A549 (cell line): ENCODE measurements around the gene C7orf57. TPM values are rescaled to one million over a fixed set of nuclear protein-coding genes. Genes with fewer than 3 reads are reported as not detected.

Source experiments
- ATAC-seq, 2 experiments: fragments of 200-7000 bp in 1 of 2; fragments of >200 bp in 1 of 2; cut with Nextera tagmentation in 1 of 2; cut with Tn5 transposase in 1 of 2; 3 replicates each; pipeline versions ENCODE4 v1.8.0 to v1.9.1; 2018 to 2020; ENCODE audit warnings: mild to moderate bottlenecking in 1 of 2, moderate library complexity in 1 of 2
- CTCF ChIA-PET: fragments of 300-600 bp; sonication (Branson Sonifier 250); formaldehyde crosslinking; extraction: SDS; loops from one replicate; lab custom pipeline; 2021; ENCODE audit warnings: antibody characterized with exemption, inconsistent platforms; lab: Yijun Ruan, JAX
- POLR2A ChIA-PET: fragments of 350-600 bp; formaldehyde crosslinking; extraction: SDS; loops from one replicate; lab custom pipeline; 2021; ENCODE audit warnings: antibody characterized with exemption, inconsistent platforms; lab: Yijun Ruan, JAX
- DNase-seq, 2 experiments: peaks; one replicate each; pipeline versions ENCODE4 v3.0.0 to v3.0.0-alpha.2; 2011 to 2016; ENCODE audit warnings: low read depth in 1 of 2, low spot score in 1 of 2
- FAIRE-seq: peaks from 2 replicates; lab custom pipeline; 2011; peaks lifted over from hg19 to GRCh38; lab: Jason Lieb, UNC
- H3K27ac ChIP-seq, 2 experiments: fragments of >200 bp; sonication (Bioruptor Twin); formaldehyde crosslinking; 3 replicates each; pipeline ENCODE4 v1.5.1; 2016 to 2017
- H3K4me1 ChIP-seq: fragments of >200 bp; sonication (Bioruptor Twin); formaldehyde crosslinking; 3 replicates; pipeline ENCODE4 v1.6.1; 2016
- H3K4me2 ChIP-seq: fragments of >200 bp; sonication (Bioruptor Twin); formaldehyde crosslinking; 3 replicates; pipeline ENCODE4 v1.6.1; 2016
- H3K4me3 ChIP-seq: fragments of >200 bp; sonication (Bioruptor Twin); formaldehyde crosslinking; 3 replicates; pipeline ENCODE4 v1.5.1; 2016
- H3K9me3 ChIP-seq: fragments of >200 bp; sonication (Bioruptor Twin); formaldehyde crosslinking; 3 replicates; pipeline ENCODE4 v1.6.1; 2016
- ATOH8 ChIP-seq: fragments of 250-450 bp; sonication (Bioruptor Pico); IDR thresholded peaks from 2 replicates; pipeline ENCODE4 v1.5.0; 2020; ENCODE audit warnings: low read depth, mild to moderate bottlenecking, moderate library complexity
- BCL3 ChIP-seq: fragments of >200 bp; sonication (Bioruptor Twin); formaldehyde crosslinking; IDR thresholded peaks from 3 replicates; pipeline ENCODE4 v1.6.1; 2016
- CBX2 ChIP-seq: fragments of 200-600 bp; sonication (generic); IDR thresholded peaks from 2 replicates; pipeline ENCODE4 v1.6.1; 2016; ENCODE audit warnings: low read depth, mild to moderate bottlenecking, borderline replicate concordance
- CHD4 ChIP-seq: fragments of 200-600 bp; sonication (generic); IDR thresholded peaks from 2 replicates; pipeline ENCODE4 v1.6.1; 2016; ENCODE audit warnings: antibody characterized with exemption, mild to moderate bottlenecking, borderline replicate concordance
- FOSL2 ChIP-seq, 2 experiments: fragments of 450-650 bp in 1 of 2; fragments of >200 bp in 1 of 2; sonication (Bioruptor Twin) in 1 of 2; formaldehyde crosslinking; IDR thresholded peaks; 2 replicates each; pipeline versions ENCODE4 v1.5.0 to v1.6.1; 2016 to 2020; ENCODE audit warnings: mild to moderate bottlenecking in 1 of 2, moderate library complexity in 1 of 2
- HDAC2 ChIP-seq: fragments of 200-600 bp; sonication (generic); IDR thresholded peaks from 2 replicates; pipeline ENCODE4 v1.6.1; 2016
- HEYL ChIP-seq: fragments of 250-450 bp; sonication (Bioruptor Pico); IDR thresholded peaks from 2 replicates; pipeline ENCODE4 v1.8.0; 2021; ENCODE audit warnings: mild to moderate bottlenecking, moderate library complexity
- HOXA7 ChIP-seq: fragments of 250-450 bp; sonication (Bioruptor Pico); IDR thresholded peaks from 2 replicates; pipeline ENCODE4 v1.5.0; 2020; ENCODE audit warnings: mild to moderate bottlenecking, moderate library complexity
- HOXB13 ChIP-seq: fragments of 250-450 bp; sonication (Bioruptor Pico); IDR thresholded peaks from 2 replicates; pipeline ENCODE4 v1.5.0; 2020; ENCODE audit warnings: low read depth, mild to moderate bottlenecking, moderate library complexity
- MAFK ChIP-seq: fragments of 450-650 bp; IDR thresholded peaks from 2 replicates; pipeline ENCODE4 v1.6.1; 2014; ENCODE audit not compliant: partially characterized antibody
- MAX ChIP-seq: IDR thresholded peaks from 2 replicates; pipeline ENCODE4 v1.6.1; 2012
- MAZ ChIP-seq: fragments of 150-350 bp; IDR thresholded peaks from 2 replicates; pipeline ENCODE4 v1.6.1; 2014; ENCODE audit warnings: antibody characterized with exemption, low read depth, low read length, borderline replicate concordance
- MYC ChIP-seq: IDR thresholded peaks from 2 replicates; pipeline ENCODE4 v1.6.1; 2012; ENCODE audit warnings: mild to moderate bottlenecking, inconsistent platforms, low read length, improper control_type of control experiment, borderline replicate concordance
- NPAS2 ChIP-seq: fragments of 250-450 bp; sonication (Bioruptor Pico); IDR thresholded peaks from 2 replicates; pipeline ENCODE4 v1.8.0; 2022; ENCODE audit warnings: mild to moderate bottlenecking, moderate library complexity, borderline replicate concordance
- NR3C1 ChIP-seq: fragments of >200 bp; sonication (Bioruptor Twin); formaldehyde crosslinking; IDR thresholded peaks from 3 replicates; pipeline ENCODE4 v1.6.1; 2017
- PBX3 ChIP-seq: IDR thresholded peaks from 2 replicates; pipeline ENCODE4 v1.6.1; 2012
- RAD21 ChIP-seq, 2 experiments: fragments of >200 bp in 1 of 2; sonication (Bioruptor Twin) in 1 of 2; formaldehyde crosslinking in 1 of 2; IDR thresholded peaks in 1 of 2; conservative IDR thresholded peaks in 1 of 2; 2 replicates in 1 of 2; 3 replicates in 1 of 2; pipeline ENCODE4 v1.6.1; 2012 to 2018; ENCODE audit warnings: inconsistent platforms in 1 of 2
- RARB ChIP-seq: fragments of 250-450 bp; sonication (Bioruptor Pico); IDR thresholded peaks from 2 replicates; pipeline ENCODE4 v1.8.0; 2021; ENCODE audit warnings: mild to moderate bottlenecking, moderate library complexity
- RNF2 ChIP-seq: fragments of 200-600 bp; sonication (generic); IDR thresholded peaks from 2 replicates; pipeline ENCODE4 v1.6.1; 2016; ENCODE audit warnings: low read depth, mild to moderate bottlenecking, antibody characterized with exemption, moderate library complexity, borderline replicate concordance
- SMC3 ChIP-seq: fragments of >200 bp; sonication (Bioruptor Twin); formaldehyde crosslinking; IDR thresholded peaks from 3 replicates; pipeline ENCODE4 v1.6.1; 2018; ENCODE audit warnings: inconsistent platforms
- TFCP2L1 ChIP-seq: fragments of 250-450 bp; sonication (Bioruptor Pico); IDR thresholded peaks from 2 replicates; pipeline ENCODE4 v1.5.0; 2021; ENCODE audit warnings: mild to moderate bottlenecking
- TP53 ChIP-seq: fragments of 250-450 bp; sonication (Bioruptor Pico); IDR thresholded peaks from 2 replicates; pipeline ENCODE4 v1.5.0; 2021; ENCODE audit warnings: mild to moderate bottlenecking, moderate library complexity
- ZC3H11A ChIP-seq: fragments of 450-650 bp; IDR thresholded peaks from 2 replicates; pipeline ENCODE4 v1.6.1; 2014; ENCODE audit warnings: antibody characterized with exemption, mild to moderate bottlenecking
- ZFP36 ChIP-seq: fragments of 450-650 bp; IDR thresholded peaks from 2 replicates; pipeline ENCODE4 v1.6.1; 2014; ENCODE audit warnings: borderline replicate concordance; ENCODE audit not compliant: partially characterized antibody
- WGBS: methylation state at CpG from one replicate; pipeline ENCODE4 v1.1.6; 2017; ENCODE audit errors: missing lambda C conversion rate; 5-methylcytosine and 5-hydroxymethylcytosine counted together
- polyA plus RNA-seq, 4 experiments: library from polyadenylated mRNA; depleted of rRNA in 3 of 4; stranded (reverse); fragments of >200 nt; fragmentation: RNase III in 1 of 4; extraction: RNeasy Plus Mini Kit Qiagen cat#74134 plus additional on column Dnase treatment in 1 of 4; gene quantifications; 2 replicates in 3 of 4; 3 replicates in 1 of 4; pipeline ENCODE4 v1.2.3, GENCODE V29; 2011 to 2017
- TF ChIP-seq, protein P1 (sequence below): fragments of 150-350 bp; IDR thresholded peaks from 2 replicates; pipeline ENCODE4 v1.6.1; 2014; ENCODE audit warnings: low read depth, mild to moderate bottlenecking, low read length
- TF ChIP-seq, protein P2 (sequence below): fragments of 200-600 bp; sonication (generic); IDR thresholded peaks from 2 replicates; pipeline ENCODE4 v1.6.1; 2016; ENCODE audit warnings: antibody characterized with exemption, mild to moderate bottlenecking, moderate library complexity

The C7orf57 gene
- polyA plus RNA-seq, 2 of the 4 experiments (the other 2 are of a cell fraction) = 0.05 to 0.09 TPM

GRCh38 chr7:48106906-48107659, 71.7 kb downstream of the C7orf57 start:
- FAIRE-seq (no peak), ATAC-seq (no peak), DNase-seq (no peak)
- 94% methylated on average over 29 of the region's 29 CpGs for WGBS
- H3K9me3 ChIP-seq = no peaks in the 10 kb centered on the region
- TF ChIP-seq RNF2 (no peak), ATOH8 (no peak), FOSL2 (IDR thresholded peaks at IDR 0.05) (no peak), FOSL2 (CRISPR knock-in tag; IDR thresholded peaks at IDR 0.05) (no peak), TP53 (CRISPR knock-in tag) (no peak), ZC3H11A (no peak), TFCP2L1 (CRISPR knock-in tag) (no peak), HEYL (CRISPR knock-in tag) (no peak), MAZ (no peak), MAX (no peak), PBX3 (no peak), HOXA7 (CRISPR knock-in tag) (no peak)
- TF ChIP-seq, protein P1, sequence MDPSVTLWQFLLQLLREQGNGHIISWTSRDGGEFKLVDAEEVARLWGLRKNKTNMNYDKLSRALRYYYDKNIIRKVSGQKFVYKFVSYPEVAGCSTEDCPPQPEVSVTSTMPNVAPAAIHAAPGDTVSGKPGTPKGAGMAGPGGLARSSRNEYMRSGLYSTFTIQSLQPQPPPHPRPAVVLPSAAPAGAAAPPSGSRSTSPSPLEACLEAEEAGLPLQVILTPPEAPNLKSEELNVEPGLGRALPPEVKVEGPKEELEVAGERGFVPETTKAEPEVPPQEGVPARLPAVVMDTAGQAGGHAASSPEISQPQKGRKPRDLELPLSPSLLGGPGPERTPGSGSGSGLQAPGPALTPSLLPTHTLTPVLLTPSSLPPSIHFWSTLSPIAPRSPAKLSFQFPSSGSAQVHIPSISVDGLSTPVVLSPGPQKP = no peak
- POLR2A ChIA-PET = no interaction called here
- H3K4me2 ChIP-seq = no peak overlapping the region
- H3K27ac ChIP-seq = no peak overlapping the region
- CTCF ChIA-PET = interaction anchor here (1.2 to 11.1 kb wide), 4 partner anchors 18 to 162 kb away, joined by 4 to 177 read pairs (median 118); partner anchors contain the start of gene UPP1
- no peak overlapping the region for H3K4me3 ChIP-seq
- no peaks in the 10 kb centered on the region for H3K4me1 ChIP-seq

DNA sequence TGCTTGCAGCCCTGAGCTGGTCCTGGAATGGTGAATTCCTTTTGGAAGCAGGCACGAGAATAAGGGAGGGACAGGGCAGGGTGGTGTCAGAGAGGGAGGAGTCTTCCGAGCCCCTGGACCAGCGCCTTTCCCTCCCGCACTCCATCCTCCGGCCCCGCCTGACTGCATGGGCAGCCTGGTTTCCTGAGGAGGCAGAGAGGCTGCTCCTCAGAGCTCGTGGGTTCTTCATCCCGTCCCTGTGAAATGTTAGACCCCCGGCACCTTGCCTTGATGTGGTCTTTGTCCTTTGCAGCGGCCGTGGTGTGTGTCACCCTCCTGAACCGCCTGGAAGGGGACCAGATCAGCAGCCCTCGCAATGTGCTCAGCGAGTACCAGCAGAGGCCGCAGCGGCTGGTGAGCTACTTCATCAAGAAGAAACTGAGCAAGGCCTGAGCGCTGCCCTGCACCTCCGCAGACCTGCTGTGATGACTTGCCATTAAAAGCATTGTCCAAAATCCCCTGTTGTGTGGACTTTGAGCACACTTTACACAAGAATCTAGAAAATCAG, 72.7 kb downstream of the C7orf57 start:
- H3K27ac ChIP-seq = no peak overlapping the region
- WGBS = 92% methylated on average over 18 of the region's 18 CpGs
- DNase-seq (no peak), FAIRE-seq (no peak), ATAC-seq (no peak)
- CTCF ChIA-PET = interaction anchor here (3.0 to 11.1 kb wide), 5 partner anchors 19 to 842 kb away, joined by 16 to 177 read pairs (median 63); partner anchors contain the start of genes C7orf57 and UPP1
- no peak overlapping the region for H3K4me2 ChIP-seq
- no peak overlapping the region for H3K4me3 ChIP-seq
- no peaks in the 10 kb centered on the region for H3K9me3 ChIP-seq
- TF ChIP-seq SMC3 (no peak), MAFK (no peak), CHD4 (no peak), RAD21 (conservative IDR thresholded peaks at IDR 0.05 in 1 of 2, IDR thresholded peaks at IDR 0.05 in 1 of 2) (no peak), HOXB13 (no peak), ZFP36 (no peak), BCL3 (no peak), MYC (no peak), HDAC2 (no peak), CBX2 (no peak), NR3C1 (no peak), NPAS2 (CRISPR knock-in tag) (no peak), RARB (CRISPR knock-in tag) (no peak), TP53 (CRISPR knock-in tag) (no peak), HOXA7 (CRISPR knock-in tag) (no peak)
- TF ChIP-seq, protein P2, sequence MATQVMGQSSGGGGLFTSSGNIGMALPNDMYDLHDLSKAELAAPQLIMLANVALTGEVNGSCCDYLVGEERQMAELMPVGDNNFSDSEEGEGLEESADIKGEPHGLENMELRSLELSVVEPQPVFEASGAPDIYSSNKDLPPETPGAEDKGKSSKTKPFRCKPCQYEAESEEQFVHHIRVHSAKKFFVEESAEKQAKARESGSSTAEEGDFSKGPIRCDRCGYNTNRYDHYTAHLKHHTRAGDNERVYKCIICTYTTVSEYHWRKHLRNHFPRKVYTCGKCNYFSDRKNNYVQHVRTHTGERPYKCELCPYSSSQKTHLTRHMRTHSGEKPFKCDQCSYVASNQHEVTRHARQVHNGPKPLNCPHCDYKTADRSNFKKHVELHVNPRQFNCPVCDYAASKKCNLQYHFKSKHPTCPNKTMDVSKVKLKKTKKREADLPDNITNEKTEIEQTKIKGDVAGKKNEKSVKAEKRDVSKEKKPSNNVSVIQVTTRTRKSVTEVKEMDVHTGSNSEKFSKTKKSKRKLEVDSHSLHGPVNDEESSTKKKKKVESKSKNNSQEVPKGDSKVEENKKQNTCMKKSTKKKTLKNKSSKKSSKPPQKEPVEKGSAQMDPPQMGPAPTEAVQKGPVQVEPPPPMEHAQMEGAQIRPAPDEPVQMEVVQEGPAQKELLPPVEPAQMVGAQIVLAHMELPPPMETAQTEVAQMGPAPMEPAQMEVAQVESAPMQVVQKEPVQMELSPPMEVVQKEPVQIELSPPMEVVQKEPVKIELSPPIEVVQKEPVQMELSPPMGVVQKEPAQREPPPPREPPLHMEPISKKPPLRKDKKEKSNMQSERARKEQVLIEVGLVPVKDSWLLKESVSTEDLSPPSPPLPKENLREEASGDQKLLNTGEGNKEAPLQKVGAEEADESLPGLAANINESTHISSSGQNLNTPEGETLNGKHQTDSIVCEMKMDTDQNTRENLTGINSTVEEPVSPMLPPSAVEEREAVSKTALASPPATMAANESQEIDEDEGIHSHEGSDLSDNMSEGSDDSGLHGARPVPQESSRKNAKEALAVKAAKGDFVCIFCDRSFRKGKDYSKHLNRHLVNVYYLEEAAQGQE = no peak
- H3K4me1 ChIP-seq = no peaks in the 10 kb centered on the region
- POLR2A ChIA-PET = no interaction called here
